HG02970 (cell line): ENCODE measurements around the gene AEN.
"Not testable (repeated sequence)": the region's sequence is repeated elsewhere in the genome, so short reads cannot be mapped to it uniquely, and the experiment has no call there.

ENCODE experiments used
- ATAC-seq: cut with Tn5 transposase; IDR thresholded peaks from one replicate; pipeline ENCODE4 v1.9.1; 2021; ENCODE audit warnings: mild to moderate bottlenecking, moderate library complexity, moderate number of reproducible peaks; ENCODE audit not compliant: unreplicated experiment, low FRiP score

The AEN gene

DNA sequence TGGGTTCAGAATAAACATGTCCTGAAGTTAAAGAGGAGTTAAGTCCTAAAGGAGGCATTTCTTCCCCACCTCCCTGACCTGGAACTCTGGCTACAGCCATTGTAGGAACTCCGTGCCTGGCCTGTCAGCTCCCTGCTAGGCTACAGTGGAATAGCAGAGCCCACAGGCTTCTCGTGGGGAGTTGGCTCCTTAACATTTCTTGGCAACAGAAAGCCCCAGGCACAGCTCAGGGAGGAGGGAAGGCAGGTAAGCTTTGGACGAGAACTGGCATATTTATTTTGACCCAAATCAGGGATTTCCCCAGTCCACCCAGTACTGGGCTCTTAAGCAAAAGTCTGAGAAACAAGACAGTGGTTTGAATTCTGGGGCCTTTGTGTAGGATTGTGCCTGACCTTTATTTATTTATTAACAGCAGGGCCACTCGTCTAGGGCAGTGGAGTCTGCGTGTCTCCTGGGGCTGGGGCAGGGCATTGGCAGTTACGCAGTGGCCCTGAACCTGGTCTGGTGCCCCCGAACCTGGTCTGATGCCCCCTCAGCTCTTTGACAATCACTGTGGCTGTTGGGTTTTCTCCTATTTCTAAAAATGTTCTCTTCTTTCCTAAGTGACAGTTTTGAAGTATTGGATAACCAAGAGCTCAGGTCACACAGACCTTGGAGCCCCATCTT lies 9.8 kb downstream of the AEN start:
- no peak for ATAC-seq

- ATAC-seq, result no peak
Measured at GRCh38 chr15:88631464-88632028, 10.4 kb downstream of the AEN start.

DNA sequence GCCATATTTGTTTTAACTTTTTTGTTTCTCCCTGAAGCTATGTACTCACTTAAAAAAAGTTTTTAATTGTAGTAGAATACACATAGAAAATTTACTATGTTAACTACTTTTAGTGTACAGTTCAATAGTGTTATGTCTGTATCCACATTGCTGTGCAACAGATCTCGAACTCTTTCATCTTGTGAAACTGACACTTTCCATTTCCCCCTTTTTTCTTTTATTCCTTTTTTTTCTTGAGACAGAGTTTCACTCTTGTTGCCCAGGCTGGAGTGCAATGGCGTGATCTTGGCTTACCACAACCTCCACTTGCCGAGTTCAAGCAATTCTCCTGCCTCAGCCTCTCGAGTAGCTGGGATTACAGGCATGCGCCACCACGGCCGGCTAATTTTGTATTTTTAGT lies 11.7 kb downstream of the AEN start:
- not testable (repeated sequence) for ATAC-seq

- no peak for ATAC-seq
Measured at GRCh38 chr15:88634449-88634848, 13.3 kb downstream of the AEN start.

DNA sequence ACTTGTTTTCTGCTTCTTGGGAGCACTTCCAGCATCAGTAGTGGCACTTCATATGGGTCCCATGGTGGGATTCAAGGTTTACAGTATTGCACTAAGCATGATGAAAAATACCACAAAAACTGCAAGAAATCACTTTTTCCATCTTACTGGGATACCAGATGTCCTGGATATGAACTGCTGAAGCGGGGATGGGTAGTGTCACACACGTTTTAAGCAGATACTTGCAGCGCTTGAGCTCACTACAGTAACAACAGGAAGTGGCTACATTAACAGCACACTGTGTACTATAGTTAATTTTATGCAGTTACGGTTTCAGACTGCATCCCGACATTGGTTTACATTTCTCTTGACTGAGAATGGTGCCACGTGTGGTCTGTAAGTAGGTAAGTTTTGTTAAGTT lies 14.2 kb downstream of the AEN start:
- ATAC-seq, result peak; percentile 18

DNA sequence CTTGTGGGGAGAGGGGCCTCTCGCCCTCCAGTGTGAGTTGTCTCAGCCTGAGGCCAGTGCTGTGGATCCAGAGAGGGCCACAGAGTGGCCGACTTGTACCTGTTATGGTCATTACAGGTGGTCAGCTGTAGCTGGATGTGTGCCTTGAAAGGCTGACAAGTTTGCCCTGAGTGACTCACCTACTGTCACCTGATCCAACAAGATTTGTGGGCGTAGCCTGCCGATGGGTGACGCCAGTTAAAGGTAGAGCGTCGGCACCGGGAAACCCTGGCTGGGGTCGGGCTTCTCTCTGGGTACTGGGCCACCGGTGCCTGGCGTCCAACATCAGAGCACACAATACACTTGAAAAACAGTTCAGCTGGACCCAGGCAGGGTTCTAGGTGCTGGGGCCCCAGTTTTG lies 14.9 kb downstream of the AEN start:
- no peak for ATAC-seq

DNA sequence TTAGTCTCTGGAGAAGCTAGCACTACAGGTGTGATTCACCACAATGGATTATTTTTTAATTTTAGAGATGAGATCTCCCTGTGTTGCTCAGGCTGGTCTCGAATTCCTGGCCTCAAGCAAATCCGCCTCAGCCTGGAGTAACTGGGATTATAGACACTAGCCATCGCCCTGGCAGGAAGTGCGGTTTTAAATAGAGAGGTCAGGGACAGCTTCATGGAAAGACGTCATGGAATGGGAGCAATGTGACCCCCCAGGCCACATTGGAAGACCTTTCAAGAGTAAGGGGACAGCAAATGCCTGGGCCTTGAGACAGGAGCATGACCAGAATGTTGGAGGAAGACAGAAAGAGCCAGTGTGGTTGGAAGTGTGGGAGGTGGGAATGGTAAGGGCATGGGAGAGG lies 15.5 kb downstream of the AEN start:
- no peak for ATAC-seq

DNA sequence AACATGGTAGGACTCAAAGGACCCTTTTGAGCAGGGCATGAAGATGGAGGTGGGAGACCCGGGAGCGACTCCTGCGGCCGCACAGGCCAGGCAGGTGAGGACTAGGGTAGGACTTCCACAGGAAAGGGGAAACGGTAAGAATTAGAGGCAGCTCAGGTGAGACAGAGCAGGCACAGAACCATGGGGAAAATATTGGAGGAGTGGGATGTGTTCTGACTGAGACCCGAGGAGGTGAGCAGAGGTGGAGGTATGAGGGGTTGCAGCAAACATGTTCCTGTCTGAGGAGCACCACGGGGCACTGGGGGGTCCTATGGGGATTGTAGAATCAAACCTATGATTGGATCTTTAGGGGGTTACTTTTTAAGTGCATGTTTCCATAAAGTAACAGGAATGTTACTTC lies 16.3 kb downstream of the AEN start:
- ATAC-seq, result no peak

DNA sequence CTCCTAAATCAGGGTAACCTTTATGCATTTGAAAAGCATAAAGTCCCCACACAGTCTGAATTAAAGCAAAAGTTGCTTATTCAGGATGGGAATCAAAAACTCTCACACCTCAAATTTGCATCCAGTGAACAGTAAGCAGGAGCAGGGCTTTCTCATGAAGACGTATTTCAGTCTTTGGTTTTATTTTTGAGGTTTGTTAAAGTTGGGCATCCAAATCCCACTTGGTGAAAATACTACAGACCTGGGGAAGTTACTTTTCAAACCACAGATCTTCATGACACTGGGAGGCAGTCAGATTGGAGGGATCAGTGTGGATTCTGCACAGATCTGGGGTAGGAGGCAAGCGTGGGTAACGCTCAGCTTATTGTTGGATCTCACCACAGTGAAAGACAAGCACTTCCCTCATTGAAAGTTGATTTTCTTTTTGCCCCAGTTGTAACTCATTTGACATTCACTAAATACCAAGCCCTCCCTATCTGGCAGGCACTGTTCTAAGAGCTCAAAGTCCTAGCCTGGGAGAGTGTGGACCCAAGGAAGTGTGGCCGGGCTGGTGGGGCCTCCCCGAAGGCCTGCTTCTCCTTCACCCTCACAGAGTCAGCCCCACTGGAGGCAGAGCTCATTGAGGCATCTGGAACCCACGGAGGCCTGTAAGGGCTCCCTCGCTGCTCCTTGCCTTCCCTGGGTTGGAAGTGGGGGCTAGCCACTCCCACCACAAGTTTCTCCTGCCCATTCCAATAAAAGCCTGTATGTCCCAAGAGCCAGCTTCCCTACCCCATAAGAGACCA lies 16.9 kb downstream of the AEN start:
- no peak for ATAC-seq

GRCh38 chr15:88638626-88639372 lies 17.7 kb downstream of the AEN start, which contains the start of gene ISG20:
Gene ISG20, plus strand, starts transcription at chr15:88639016. Its CDS starts 351 bp downstream, at chr15:88639367.
- ATAC-seq, result peak; percentile 68

GRCh38 chr15:88641959-88642452 lies 20.9 kb downstream of the AEN start:
- ATAC-seq, result no peak

DNA sequence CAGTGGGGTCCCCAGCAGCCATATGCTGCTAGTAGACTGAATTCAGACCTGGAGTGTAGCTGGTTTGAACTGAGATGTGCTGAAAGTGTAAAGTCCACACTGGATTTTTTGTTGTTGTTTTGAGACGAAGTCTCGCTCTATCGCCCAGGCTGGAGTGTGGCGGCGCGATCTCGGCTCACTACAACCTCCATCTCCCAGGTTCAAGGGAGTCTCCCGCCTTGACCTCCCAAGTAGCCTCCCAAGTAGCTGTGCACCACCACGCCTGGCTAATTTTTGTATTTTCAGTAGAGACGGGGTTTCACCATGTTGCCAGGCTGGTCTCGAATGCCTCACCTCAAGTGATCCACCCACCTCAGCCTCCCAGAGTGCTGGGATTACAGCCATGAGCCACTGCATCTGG lies 21.4 kb downstream of the AEN start:
- ATAC-seq, result not testable (repeated sequence)

GRCh38 chr15:88644741-88645140 lies 23.6 kb downstream of the AEN start:
- ATAC-seq, result no peak

GRCh38 chr15:88645171-88646087 lies 24.3 kb downstream of the AEN start:
- no peak for ATAC-seq

GRCh38 chr15:88646088-88646405 lies 24.9 kb downstream of the AEN start:
- no peak for ATAC-seq

- ATAC-seq, result no peak
Measured at GRCh38 chr15:88646951-88647350, 25.8 kb downstream of the AEN start.

DNA sequence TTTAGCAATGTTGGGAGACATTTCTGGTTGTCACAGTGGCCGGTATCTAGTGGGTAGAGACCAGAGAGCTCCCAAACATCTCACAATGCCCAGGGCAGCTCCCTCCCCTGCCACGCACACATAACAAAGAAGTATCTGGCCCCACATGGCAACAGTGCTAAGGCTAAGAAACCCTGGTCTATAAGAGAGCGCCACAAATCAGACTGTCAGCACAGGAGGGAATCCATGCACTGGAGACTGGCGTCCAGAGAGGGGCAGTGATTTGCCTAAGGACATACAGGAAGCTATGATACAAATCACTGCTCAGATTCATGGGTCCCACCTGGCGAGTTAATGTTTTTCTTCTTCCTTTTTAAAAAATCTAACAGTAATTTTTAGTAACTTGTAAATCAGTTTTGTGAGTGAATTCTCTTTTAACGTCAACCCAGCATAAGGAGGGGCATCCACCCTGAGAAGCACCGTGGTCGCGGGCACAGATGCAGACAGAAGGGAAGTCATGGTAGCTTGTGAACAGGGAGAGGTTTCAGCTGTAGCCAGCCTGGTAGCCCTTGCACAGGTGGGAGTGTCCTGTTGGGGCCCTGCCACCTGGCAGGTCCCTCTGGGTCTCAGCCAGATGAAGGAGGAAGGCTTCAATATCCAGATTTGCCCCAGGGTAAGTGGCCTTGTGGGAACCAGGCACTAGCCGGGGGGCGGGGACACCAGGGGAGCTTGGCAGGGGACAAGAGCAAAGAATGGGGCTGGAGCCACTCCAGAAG lies 26.4 kb downstream of the AEN start:
- no peak for ATAC-seq

GRCh38 chr15:88648357-88649214 lies 27.4 kb downstream of the AEN start:
- no peak for ATAC-seq
